ENCODE measurements around the gene SLC7A10.

The SLC7A10 gene

DNA sequence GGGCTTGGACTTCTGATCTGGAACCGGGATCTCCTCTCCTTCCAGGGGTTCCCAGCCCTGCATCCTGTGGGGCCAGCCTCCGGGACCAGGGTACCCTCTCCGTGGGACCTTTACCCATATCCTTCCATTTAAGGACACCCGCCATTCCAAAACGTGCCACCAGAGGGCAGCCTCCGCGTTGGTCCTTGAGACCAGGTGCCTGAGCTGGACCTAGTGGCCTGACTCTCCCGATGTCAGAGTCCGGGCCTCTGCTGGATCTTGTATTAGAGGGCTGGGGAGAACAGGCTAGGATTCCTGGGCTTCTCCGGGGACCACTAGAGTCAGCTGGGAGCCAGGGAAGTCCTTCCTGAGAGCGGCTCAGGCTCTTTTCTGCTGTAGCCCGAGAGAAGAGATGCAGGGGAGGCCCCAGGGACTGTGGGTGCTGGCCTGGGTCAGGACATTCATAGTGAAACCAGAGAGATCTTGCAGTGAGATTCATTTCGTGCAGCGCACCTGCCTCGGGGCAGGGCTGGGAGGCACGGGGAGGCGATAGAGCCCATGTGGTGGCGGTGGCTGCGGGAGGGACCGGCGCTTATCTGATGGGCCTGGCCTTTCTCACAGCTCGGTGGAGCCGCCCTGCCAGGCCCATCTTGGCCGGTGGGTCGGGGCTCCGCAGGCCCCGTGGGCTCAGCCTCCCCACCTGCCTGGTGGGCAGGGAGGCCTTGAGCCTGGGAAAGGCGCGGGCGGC is 9.8 kb upstream of the SLC7A10 start:
- Histone ChIP-seq H2AFZ (ENCODE audit: low read length) (peak overlapping the region; percentile 14; the same call in 1 of the 2 replicates), H3K9me2 (replicated peaks; ENCODE audit: insufficient read depth, low read length) (no peaks in the 10 kb centered on the region), H3K27ac (ENCODE audit: low read length) (no peak overlapping the region), H3K4me2 (ENCODE audit: low read depth, low read length) (no peak overlapping the region), H3K4me1 (ENCODE audit: low read length) (no peaks in the 10 kb centered on the region), H3K27me3 (replicated peaks; ENCODE audit: insufficient read depth, low read length) (peaks cover 70% of the 10 kb centered on the region), H3F3A (ENCODE audit: insufficient read depth, low read length) (no peaks in the 10 kb centered on the region), H3K4me3 (ENCODE audit: low read length) (no peak overlapping the region), H4K20me1 (ENCODE audit: insufficient read depth, low read length) (no peaks in the 10 kb centered on the region), H3K9me3 (replicated peaks; ENCODE audit: insufficient read depth, low read length) (no peaks in the 10 kb centered on the region), H3K36me3 (replicated peaks; ENCODE audit: insufficient read depth, low read length) (no peaks in the 10 kb centered on the region), H3K9ac (ENCODE audit: low read length) (no peak overlapping the region), H3K79me2 (ENCODE audit: low read length) (no peaks in the 10 kb centered on the region)
- peak; percentile 70 for DNase-seq
- TF ChIP-seq, protein P1, sequence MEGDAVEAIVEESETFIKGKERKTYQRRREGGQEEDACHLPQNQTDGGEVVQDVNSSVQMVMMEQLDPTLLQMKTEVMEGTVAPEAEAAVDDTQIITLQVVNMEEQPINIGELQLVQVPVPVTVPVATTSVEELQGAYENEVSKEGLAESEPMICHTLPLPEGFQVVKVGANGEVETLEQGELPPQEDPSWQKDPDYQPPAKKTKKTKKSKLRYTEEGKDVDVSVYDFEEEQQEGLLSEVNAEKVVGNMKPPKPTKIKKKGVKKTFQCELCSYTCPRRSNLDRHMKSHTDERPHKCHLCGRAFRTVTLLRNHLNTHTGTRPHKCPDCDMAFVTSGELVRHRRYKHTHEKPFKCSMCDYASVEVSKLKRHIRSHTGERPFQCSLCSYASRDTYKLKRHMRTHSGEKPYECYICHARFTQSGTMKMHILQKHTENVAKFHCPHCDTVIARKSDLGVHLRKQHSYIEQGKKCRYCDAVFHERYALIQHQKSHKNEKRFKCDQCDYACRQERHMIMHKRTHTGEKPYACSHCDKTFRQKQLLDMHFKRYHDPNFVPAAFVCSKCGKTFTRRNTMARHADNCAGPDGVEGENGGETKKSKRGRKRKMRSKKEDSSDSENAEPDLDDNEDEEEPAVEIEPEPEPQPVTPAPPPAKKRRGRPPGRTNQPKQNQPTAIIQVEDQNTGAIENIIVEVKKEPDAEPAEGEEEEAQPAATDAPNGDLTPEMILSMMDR (IDR thresholded peaks at IDR 0.05; ENCODE audit: low read length) = peak; percentile 93
- TF ChIP-seq EZH2 (optimal IDR thresholded peaks at IDR 0.05; ENCODE audit: low read depth, low read length) = no peak

DNA sequence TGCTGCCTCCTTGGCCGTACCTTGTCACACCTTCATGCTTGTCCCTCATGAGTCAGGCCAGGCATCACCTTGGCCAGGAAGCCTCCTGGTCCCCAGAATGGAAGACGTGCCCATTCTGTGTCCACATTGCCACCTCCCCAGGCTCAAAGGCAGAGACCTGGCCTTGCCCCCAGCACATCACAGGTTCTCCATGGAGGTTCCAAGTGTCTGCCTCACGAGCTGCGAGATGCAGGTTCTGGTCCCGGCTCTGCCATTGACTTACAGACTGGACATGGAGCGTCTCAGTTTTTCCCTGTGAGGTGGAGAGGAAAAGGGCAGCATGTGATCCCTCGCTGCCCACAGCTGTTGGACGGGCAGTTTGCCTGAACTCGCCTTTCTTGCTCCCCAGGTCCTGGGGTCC is 9.1 kb upstream of the SLC7A10 start:
- H3K9me2 ChIP-seq (replicated peaks; ENCODE audit: insufficient read depth, low read length) = no peaks in the 10 kb centered on the region
- no peaks in the 10 kb centered on the region for H3K4me1 ChIP-seq (ENCODE audit: low read length)
- peaks cover 70% of the 10 kb centered on the region for H3K27me3 ChIP-seq (replicated peaks; ENCODE audit: insufficient read depth, low read length)
- H4K20me1 ChIP-seq (ENCODE audit: insufficient read depth, low read length) = no peaks in the 10 kb centered on the region
- H2AFZ ChIP-seq (ENCODE audit: low read length) = no peak overlapping the region
- no peak for DNase-seq
- H3K27ac ChIP-seq (ENCODE audit: low read length) = no peak overlapping the region
- no peak overlapping the region for H3K4me2 ChIP-seq (ENCODE audit: low read depth, low read length)
- TF ChIP-seq EZH2 (optimal IDR thresholded peaks at IDR 0.05; ENCODE audit: low read depth, low read length) (no peak), EZH2phosphoT487 (IDR thresholded peaks at IDR 0.05; ENCODE audit: low read length) (no peak)
- TF ChIP-seq, protein P1 (IDR thresholded peaks at IDR 0.05; ENCODE audit: low read length) = no peak
- H3F3A ChIP-seq (ENCODE audit: insufficient read depth, low read length) = no peaks in the 10 kb centered on the region
- H3K79me2 ChIP-seq (ENCODE audit: low read length) = no peaks in the 10 kb centered on the region
- no peaks in the 10 kb centered on the region for H3K9me3 ChIP-seq (replicated peaks; ENCODE audit: insufficient read depth, low read length)
- H3K4me3 ChIP-seq (ENCODE audit: low read length) = no peak overlapping the region
- H3K9ac ChIP-seq (ENCODE audit: low read length) = no peak overlapping the region
- H3K36me3 ChIP-seq (replicated peaks; ENCODE audit: insufficient read depth, low read length) = no peaks in the 10 kb centered on the region

DNA sequence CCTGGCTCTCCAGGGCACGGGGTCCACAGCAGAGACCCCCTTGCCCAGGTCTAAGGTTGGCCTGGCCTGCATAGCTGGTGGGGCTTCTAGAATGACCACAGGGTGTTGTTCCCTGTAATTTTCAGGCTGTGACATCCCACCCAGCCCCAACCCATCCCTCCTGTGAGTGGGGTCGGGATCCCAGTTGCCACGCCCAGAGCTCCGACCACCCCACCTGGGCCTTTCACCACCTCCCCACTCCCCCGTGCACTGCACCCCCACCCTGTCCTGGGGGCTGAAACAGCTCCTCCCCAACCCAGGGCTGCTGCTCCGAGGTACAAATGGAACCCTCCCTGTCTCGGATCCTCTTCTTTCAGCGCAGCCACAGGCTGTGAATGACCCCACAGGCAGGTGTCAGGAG is 8.4 kb upstream of the SLC7A10 start:
- Histone ChIP-seq H3F3A (ENCODE audit: insufficient read depth, low read length) (no peaks in the 10 kb centered on the region), H3K4me2 (ENCODE audit: low read depth, low read length) (no peak overlapping the region), H3K9me2 (replicated peaks; ENCODE audit: insufficient read depth, low read length) (no peaks in the 10 kb centered on the region), H3K36me3 (replicated peaks; ENCODE audit: insufficient read depth, low read length) (no peaks in the 10 kb centered on the region), H3K9ac (ENCODE audit: low read length) (no peak overlapping the region), H3K4me3 (ENCODE audit: low read length) (no peak overlapping the region), H3K27me3 (replicated peaks; ENCODE audit: insufficient read depth, low read length) (peaks cover 71% of the 10 kb centered on the region), H3K27ac (ENCODE audit: low read length) (no peak overlapping the region), H2AFZ (ENCODE audit: low read length) (no peak overlapping the region), H3K79me2 (ENCODE audit: low read length) (no peaks in the 10 kb centered on the region), H4K20me1 (ENCODE audit: insufficient read depth, low read length) (no peaks in the 10 kb centered on the region), H3K4me1 (ENCODE audit: low read length) (no peaks in the 10 kb centered on the region), H3K9me3 (replicated peaks; ENCODE audit: insufficient read depth, low read length) (no peaks in the 10 kb centered on the region)
- no peak for DNase-seq
- TF ChIP-seq EZH2 (optimal IDR thresholded peaks at IDR 0.05; ENCODE audit: low read depth, low read length) (no peak), EZH2phosphoT487 (IDR thresholded peaks at IDR 0.05; ENCODE audit: low read length) (no peak)
- TF ChIP-seq, protein P1 (IDR thresholded peaks at IDR 0.05; ENCODE audit: low read length) = no peak

All from MM.1S (cell line).